ENCODE measurements around the gene RNF157. TPM values are rescaled to one million over a fixed set of nuclear protein-coding genes. Genes with fewer than 3 reads are reported as not detected.

RNF157 gene
- total RNA-seq, 4 donors from 2014 or later = 8.1 to 67.1 (median 23.9) TPM

DNA sequence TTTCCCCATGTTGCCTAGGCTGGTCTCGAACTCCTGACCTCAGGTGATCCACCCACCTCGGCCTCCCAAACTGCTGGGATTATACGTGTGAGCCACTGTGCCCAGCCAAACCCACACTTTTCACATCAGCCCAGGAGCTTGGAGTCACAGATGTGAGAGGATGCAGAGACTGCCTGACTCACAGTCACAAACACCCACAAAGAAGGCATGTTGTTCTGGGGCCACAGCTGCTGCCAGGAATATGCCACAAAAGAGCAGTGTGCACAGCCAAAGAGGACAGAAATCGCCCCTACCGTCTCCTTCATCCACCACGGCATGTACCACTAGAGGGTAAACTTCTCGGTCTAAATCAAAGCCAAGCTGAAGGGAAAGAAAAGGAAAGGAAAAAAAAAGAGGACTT, 74.1 kb downstream of the RNF157 start:
- TF ChIP-seq, protein P1, sequence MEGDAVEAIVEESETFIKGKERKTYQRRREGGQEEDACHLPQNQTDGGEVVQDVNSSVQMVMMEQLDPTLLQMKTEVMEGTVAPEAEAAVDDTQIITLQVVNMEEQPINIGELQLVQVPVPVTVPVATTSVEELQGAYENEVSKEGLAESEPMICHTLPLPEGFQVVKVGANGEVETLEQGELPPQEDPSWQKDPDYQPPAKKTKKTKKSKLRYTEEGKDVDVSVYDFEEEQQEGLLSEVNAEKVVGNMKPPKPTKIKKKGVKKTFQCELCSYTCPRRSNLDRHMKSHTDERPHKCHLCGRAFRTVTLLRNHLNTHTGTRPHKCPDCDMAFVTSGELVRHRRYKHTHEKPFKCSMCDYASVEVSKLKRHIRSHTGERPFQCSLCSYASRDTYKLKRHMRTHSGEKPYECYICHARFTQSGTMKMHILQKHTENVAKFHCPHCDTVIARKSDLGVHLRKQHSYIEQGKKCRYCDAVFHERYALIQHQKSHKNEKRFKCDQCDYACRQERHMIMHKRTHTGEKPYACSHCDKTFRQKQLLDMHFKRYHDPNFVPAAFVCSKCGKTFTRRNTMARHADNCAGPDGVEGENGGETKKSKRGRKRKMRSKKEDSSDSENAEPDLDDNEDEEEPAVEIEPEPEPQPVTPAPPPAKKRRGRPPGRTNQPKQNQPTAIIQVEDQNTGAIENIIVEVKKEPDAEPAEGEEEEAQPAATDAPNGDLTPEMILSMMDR (IDR thresholded peaks at IDR 0.05; ENCODE audit: low read depth) = no peak

DNA sequence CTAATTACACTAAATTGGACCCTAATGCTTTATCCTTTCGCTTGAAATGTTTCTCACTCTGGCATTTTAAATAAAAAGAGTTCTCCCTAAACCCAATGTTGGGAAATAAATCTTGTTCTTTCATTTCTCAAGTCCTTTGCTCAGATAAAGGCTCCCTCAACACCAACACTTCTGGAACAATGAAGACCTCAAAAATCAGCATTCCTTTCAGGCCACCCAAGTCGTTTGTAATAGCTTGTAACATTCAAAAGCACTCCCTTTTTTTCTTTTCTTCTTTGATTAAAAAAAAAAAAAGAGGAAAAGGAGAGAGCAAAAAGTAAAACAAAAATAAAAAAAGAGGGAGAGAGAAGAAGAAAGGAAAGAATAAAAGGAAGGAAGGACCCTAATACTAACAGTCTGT, 76.0 kb downstream of the RNF157 start:
- TF ChIP-seq, protein P1 (IDR thresholded peaks at IDR 0.05; ENCODE audit: low read depth) = no peak

DNA sequence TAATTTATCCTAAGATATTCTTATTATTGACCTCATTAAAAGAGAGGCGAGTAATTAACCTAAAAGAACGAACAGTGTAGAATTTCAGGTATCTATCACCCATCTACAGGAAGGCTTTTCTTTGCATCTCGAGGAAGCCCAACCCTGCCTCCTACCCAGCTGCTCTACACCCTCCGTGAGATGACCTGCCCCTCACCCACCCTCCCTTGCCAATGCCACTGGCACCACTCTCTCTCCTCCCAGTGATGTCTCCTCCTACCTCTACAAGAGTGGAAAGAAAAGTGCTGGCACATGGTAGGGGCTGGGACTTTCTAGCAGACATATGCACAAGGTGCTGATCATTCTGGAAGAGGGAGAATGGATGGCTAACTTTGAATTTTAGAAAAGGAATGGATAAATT, 76.4 kb downstream of the RNF157 start:
- TF ChIP-seq, protein P1 (IDR thresholded peaks at IDR 0.05; ENCODE audit: low read depth) = no peak

DNA sequence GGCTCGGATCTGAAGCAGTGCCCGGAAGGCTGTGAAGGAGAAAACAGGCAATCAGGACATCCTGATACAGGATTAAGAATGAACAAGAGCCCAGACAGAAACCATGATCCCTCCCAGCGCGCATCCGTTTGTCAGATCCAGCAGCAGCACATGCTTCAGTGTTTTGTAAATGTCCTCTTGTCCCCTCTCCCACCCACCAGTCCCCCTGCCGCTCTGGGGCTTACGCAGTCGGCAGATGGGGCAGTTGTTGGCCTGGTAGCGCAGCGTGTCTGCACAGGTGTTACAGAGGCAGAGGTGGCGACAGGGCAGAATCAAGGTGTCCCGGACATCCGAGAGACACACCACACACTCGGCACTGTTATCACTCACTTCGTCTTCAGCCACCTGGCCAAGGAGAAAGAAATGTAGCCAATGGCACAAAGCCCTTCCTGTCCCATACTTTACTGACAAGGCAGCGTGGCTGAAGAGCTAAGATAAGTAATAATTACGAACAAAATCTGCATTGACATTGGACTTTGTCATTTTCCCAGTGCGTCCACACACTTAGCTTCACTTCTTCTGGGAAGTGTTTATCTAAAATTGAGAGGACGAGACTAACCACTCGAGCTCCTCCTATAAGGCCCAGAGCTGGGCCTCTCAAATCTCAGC, 78.5 kb downstream of the RNF157 start:
- TF ChIP-seq, protein P1 (IDR thresholded peaks at IDR 0.05; ENCODE audit: low read depth) = no peak

DNA sequence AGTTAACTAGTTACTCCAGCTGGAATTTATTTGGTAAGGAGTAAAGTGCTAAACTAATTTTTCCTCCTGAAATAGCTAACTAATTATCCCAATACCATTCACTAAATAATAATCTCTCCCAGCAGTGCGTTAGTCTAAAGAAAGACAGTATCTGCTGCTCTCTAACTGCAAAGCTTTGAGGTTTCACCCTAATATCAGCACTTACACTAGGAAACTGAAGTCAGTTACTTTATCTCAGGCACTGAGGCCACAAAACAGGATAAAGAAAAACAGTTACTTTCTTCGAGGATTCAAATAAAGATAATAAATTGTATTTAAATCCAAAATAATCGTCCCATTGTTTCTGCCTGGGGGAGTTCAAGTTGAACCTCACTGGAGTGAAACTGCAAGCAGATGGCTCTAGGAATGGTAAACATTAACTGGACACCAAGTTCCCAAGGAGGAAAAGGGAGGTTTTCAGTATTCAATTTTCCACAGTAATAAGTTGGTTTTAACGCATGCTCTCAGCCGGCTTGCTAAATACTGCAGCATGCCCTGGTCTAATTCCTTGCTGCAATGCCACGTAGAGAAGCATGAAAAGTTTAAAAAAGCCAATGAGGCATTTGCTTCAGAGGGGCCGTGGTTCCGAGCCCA, 79.3 kb downstream of the RNF157 start:
- TF ChIP-seq, protein P1 (IDR thresholded peaks at IDR 0.05; ENCODE audit: low read depth) = no peak

DNA sequence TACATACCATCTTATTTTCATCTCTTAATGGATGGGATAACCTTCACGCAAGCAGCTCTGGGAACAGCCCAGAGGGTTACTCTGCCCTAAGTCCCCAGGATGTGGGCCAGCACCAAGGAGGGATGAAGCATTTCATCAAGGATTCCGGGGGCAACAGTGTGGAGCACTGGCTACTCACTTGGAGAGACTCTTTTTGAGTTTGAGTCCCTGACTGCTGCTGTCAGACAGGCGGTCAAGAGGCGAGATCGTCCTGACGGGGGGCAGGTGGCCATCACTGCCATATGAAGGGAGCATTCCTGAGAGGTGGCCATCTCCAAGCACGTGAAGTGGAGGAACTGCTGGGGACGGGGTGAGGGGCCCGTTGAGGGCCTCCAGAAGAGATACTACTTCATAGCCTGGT, 81.1 kb downstream of the RNF157 start:
- TF ChIP-seq, protein P1 (IDR thresholded peaks at IDR 0.05; ENCODE audit: low read depth) = no peak

DNA sequence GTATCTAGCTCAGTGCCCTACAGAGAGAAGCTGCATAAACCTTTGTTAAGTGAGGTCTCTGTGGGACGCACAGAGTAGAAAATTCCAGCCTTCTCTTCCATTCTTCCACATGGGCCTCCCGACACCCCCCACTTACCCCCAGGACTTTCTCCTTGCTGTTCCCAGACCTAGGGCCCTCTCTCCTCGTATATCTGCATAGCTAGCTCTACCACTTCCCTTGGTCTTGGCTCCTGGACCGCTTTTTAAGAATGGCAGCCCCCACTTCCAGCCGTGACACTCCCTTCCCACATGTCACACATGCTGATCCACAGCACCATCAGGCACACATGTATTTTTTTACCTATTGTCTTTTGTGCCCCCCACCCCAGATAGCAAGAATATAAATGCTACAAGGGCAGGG, 82.5 kb downstream of the RNF157 start:
- TF ChIP-seq, protein P1 (IDR thresholded peaks at IDR 0.05; ENCODE audit: low read depth) = no peak
